Breast epithelium (tissue), 3 donors: ENCODE data around the gene MOB3A.
"Not testable (repeated sequence)": the region's sequence is repeated elsewhere in the genome, so short reads cannot be mapped to it uniquely, and the experiment has no call there.

Experiments
- POLR2A ChIP-seq: fragments of 450-650 bp; IDR thresholded peaks from one replicate; pipeline ENCODE4 v1.6.1; 2016; ENCODE audit warnings: antibody characterized with exemption, mild to moderate bottlenecking, moderate library complexity
- TF ChIP-seq, protein P1 (sequence below), 3 donors: fragments of 450-650 bp; IDR thresholded peaks; one replicate each; pipeline ENCODE4 v1.5.1; 2016 to 2017; ENCODE audit warnings: antibody characterized with exemption in 3 of 3, mild to moderate bottlenecking in 3 of 3, moderate library complexity in 3 of 3

DNA sequence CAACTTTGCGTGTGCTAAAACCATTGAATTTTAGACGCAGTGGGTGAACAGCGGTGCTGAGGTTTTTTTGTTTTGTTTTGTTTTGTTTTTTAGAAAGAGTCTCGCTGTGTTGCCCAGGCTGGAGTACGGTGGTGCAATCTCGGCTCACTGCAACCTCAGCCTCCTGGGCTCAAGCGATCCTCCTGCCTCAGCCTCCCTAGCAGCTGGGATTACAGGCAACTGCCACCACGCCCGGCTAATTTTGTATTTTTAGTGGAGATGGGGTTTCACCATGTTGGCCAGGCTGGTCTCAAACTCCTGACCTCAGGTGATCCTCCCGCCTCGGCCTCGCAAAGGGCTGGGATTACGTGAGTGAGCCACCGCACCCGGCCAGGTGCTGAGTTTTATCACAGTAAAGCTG is 61.9 kb downstream of the MOB3A start:
- TF ChIP-seq, protein P1, sequence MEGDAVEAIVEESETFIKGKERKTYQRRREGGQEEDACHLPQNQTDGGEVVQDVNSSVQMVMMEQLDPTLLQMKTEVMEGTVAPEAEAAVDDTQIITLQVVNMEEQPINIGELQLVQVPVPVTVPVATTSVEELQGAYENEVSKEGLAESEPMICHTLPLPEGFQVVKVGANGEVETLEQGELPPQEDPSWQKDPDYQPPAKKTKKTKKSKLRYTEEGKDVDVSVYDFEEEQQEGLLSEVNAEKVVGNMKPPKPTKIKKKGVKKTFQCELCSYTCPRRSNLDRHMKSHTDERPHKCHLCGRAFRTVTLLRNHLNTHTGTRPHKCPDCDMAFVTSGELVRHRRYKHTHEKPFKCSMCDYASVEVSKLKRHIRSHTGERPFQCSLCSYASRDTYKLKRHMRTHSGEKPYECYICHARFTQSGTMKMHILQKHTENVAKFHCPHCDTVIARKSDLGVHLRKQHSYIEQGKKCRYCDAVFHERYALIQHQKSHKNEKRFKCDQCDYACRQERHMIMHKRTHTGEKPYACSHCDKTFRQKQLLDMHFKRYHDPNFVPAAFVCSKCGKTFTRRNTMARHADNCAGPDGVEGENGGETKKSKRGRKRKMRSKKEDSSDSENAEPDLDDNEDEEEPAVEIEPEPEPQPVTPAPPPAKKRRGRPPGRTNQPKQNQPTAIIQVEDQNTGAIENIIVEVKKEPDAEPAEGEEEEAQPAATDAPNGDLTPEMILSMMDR (IDR thresholded peaks at IDR 0.05): not testable (repeated sequence)
- TF ChIP-seq POLR2A: not testable (repeated sequence)
